Adrenal gland (tissue), 12 donors: ENCODE results near the gene MAN1C1. TPM values are rescaled to one million over a fixed set of nuclear protein-coding genes. Genes with fewer than 3 reads are reported as not detected.

ENCODE experiments used
- DNase-seq, 7 donors: peaks; one replicate each; pipeline ENCODE4 v3.0.0-alpha.2; 2019 to 2020
- H3K27ac ChIP-seq, 5 donors: fragments of 200-600 bp; sonication (generic) in 4 of 5; 1 replicate in 3 of 5; 2 replicates in 2 of 5; pipeline versions ENCODE4 v1.5.1 to v1.8.0; 2016 to 2020; ENCODE audit warnings: mild to moderate bottlenecking in 1 of 5
- H3K27me3 ChIP-seq: fragments of 200-600 bp; 2 replicates; pipeline ENCODE4 v1.8.0; 2021
- H3K36me3 ChIP-seq, 2 donors: fragments of 200-600 bp; replicated peaks in 1 of 2; 1 replicate in 1 of 2; 2 replicates in 1 of 2; pipeline versions ENCODE4 v1.5.1 to v1.8.0; 2018 to 2022
- H3K4me1 ChIP-seq, 2 donors: fragments of 200-600 bp; replicated peaks in 1 of 2; 1 replicate in 1 of 2; 2 replicates in 1 of 2; pipeline versions ENCODE4 v1.5.1 to v1.8.0; 2018 to 2021
- H3K4me3 ChIP-seq, 4 donors: fragments of 200-600 bp; sonication (generic) in 3 of 4; one replicate each; pipeline ENCODE4 v1.5.1; 2016 to 2018
- H3K9me3 ChIP-seq, 3 donors: fragments of 200-600 bp; sonication (generic) in 1 of 3; replicated peaks in 1 of 3; 1 replicate in 2 of 3; 2 replicates in 1 of 3; pipeline versions ENCODE4 v1.5.1 to v1.8.0; 2016 to 2021
- POLR2A ChIP-seq, 2 donors: fragments of 450-650 bp; IDR thresholded peaks; one replicate each; pipeline ENCODE4 v1.6.1; 2017; ENCODE audit warnings: antibody characterized with exemption in 2 of 2, mild to moderate bottlenecking in 2 of 2, moderate library complexity in 1 of 2
- WGBS, 4 donors: extraction: QIAGEN DNeasy Blood & Tissue Kit in 2 of 4; methylation state at CpG; one replicate each; pipeline versions ENCODE4 v1.1.5 to v1.1.7; 2013 to 2017; 5-methylcytosine and 5-hydroxymethylcytosine counted together
- intact Hi-C, 2 donors: fragments of 100-400 bp; cut with DNase I; formaldehyde crosslinking; loops; one replicate each; pipeline versions ENCODE4 v1.14.1 to v1.15.0; 2022 to 2023
- polyA plus RNA-seq, 3 donors: library from polyadenylated mRNA; stranded (reverse); fragments of 200-250 nt in 2 of 3; fragments of 350-450 nt in 1 of 3; fragmentation: Illumina TruSeq in 1 of 3; extraction: RNeasy Lipid Tissue Mini Kit (QIAGEN cat#74804) in 1 of 3; gene quantifications; one replicate each; pipeline ENCODE4 v1.2.3, GENCODE V29; 2013 to 2014
- total RNA-seq, 9 donors: library from RNA; depleted of rRNA in 4 of 9; stranded (reverse); fragments of >200 nt in 4 of 9; fragments of 120-200 nt in 1 of 9; fragmentation: NEBNext Ultra II Directional in 1 of 9; extraction: Animal tissue kit (Norgen Biotek cat#: 25700) in 1 of 9; gene quantifications; one replicate each; pipeline versions ENCODE4 v1.1.0 to v1.2.4, GENCODE V29; 2013 to 2023
- TF ChIP-seq, protein P1 (sequence below), 6 experiments: fragments of 450-650 bp in 4 of 6; fragments of 200-600 bp in 2 of 6; sonication (generic) in 1 of 6; IDR thresholded peaks; 1 replicate in 5 of 6; 2 replicates in 1 of 6; pipeline versions ENCODE4 v1.5.1 to v1.8.0; 2016 to 2021; ENCODE audit warnings: antibody characterized with exemption in 6 of 6, mild to moderate bottlenecking in 2 of 6, moderate library complexity in 1 of 6
- donor health status: healthy with polysubstance abuse.
- donor health status: Bipolar disorder and iron deficiency.
- donor health status: DM: yes; HTN: yes; CAD: no.
- donor health status: DM: no; HTN: no; CAD: no.
- donor health status: DM: no; HTN: no; CAD: no.
- donor health status: DM: yes; HTN: yes; CAD: no.

MAN1C1 gene
- total and polyA plus RNA-seq, 12 donors = 2.7 to 58.7 (median 27.7) TPM

DNA sequence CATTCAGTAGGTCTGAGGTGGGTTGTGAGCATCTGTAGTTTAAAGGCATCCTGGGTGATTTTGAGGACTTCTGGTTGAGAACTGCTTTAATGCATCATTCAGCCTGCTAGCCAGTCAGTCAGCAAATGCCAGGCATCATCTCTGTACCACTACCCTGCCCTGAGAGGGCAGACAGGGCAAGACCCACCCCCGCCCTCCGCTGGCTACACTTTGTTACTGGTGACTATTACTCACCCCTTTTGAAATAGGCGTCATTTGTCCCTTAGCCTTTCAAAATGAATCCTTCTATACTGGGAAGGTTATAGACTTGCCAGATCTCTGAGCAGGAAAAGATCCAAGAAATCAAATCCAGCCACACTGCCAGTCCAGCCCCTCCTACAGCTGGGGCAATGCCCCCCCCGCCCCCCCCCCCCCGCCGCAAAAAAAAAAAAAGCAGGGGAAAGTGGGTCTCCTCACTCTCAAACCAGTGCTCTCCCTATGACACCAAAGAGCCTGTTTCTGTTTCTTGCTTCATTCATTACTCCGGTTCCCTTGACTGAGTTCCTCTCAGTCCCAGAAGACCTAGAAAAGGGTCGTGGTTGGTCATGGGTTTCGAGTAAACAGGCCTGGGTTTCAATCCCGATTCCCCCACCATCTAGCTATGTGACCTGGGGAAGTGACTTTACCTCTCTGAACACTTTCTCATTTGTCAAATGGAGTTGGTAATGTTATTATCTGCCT lies 187.8 kb downstream of the MAN1C1 start:
- peaks cover 5 to 46% of the 10 kb centered on the region in 2 donors for H3K4me1 ChIP-seq
- intact Hi-C loops = no loop called here

DNA sequence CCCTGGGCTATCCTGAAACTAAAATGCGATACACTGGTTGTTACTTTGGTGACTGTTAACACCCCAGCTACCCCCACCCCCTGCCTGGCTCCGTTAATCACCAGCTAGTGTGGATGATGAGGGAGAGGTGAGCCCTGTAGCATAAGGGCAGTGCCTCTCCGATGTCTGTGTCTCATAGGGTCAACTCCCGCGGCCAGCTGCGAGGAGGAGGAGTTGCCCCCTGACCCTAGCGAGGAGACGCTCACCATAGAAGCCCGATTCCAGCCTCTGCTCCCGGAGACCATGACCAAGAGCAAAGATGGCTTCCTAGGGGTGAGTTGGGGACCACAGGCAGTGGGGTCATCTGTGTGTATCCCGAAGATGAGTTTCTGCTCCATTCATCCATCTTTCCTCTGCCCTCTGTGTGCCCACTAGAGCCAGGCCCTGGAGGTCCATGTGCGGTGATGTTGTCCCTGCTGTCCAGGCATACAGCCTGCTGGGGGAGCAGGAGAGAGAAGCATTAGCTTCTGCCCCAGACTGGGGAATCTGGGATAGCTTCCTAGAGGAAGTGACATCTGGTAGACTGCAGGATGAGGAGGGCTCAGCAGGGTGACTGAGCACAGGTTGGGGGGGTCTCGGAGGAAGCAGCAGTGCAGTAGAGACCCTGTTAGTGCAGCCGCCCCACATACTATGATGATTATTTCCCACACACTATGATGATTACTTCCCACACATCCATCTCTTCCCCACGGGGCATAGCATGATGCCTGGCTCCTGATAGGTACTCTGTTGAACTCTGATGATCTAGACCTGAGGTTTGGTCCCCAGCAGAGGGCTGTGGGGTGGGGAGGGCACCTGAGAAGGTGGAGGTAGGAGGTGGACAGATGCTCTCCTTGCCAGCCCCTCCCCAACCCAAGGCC lies 188.6 kb downstream of the MAN1C1 start:
- peaks cover 5 to 42% of the 10 kb centered on the region in 2 donors for H3K4me1 ChIP-seq
- intact Hi-C loops = no loop called here
- TF ChIP-seq, protein P1, sequence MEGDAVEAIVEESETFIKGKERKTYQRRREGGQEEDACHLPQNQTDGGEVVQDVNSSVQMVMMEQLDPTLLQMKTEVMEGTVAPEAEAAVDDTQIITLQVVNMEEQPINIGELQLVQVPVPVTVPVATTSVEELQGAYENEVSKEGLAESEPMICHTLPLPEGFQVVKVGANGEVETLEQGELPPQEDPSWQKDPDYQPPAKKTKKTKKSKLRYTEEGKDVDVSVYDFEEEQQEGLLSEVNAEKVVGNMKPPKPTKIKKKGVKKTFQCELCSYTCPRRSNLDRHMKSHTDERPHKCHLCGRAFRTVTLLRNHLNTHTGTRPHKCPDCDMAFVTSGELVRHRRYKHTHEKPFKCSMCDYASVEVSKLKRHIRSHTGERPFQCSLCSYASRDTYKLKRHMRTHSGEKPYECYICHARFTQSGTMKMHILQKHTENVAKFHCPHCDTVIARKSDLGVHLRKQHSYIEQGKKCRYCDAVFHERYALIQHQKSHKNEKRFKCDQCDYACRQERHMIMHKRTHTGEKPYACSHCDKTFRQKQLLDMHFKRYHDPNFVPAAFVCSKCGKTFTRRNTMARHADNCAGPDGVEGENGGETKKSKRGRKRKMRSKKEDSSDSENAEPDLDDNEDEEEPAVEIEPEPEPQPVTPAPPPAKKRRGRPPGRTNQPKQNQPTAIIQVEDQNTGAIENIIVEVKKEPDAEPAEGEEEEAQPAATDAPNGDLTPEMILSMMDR (IDR thresholded peaks at IDR 0.05) = no peak
- TF ChIP-seq POLR2A (IDR thresholded peaks at IDR 0.05) = no peak
- H3K4me3 ChIP-seq = no peak overlapping the region
- no peaks in the 10 kb centered on the region for H3K27me3 ChIP-seq
- no peaks in the 10 kb centered on the region for H3K9me3 ChIP-seq
- peak overlapping the region in 2 of 5 donors; percentile 54 to 72 for H3K27ac ChIP-seq
- H3K36me3 ChIP-seq = peaks cover 0 to 26% of the 10 kb centered on the region in 2 donors
- 75 to 87% (median 80%) methylated on average over 11 to 15 of the region's 15 CpGs for WGBS, 4 donors
- no peak for DNase-seq

More for the DNA sequence above, 187.8 kb downstream of the MAN1C1 start:
- no peak for DNase-seq
- H3K27me3 ChIP-seq = no peaks in the 10 kb centered on the region
- WGBS, 4 donors = 69 to 75% (median 72%) methylated on average over 7 to 10 of the region's 10 CpGs
- H3K9me3 ChIP-seq = no peaks in the 10 kb centered on the region
- peaks cover 0 to 18% of the 10 kb centered on the region in 2 donors for H3K36me3 ChIP-seq
- no peak overlapping the region for H3K4me3 ChIP-seq
- no peak for TF ChIP-seq POLR2A (IDR thresholded peaks at IDR 0.05)
- TF ChIP-seq, protein P1 (IDR thresholded peaks at IDR 0.05) = no peak
- peak overlapping the region in 2 of 5 donors; percentile 54 to 72 for H3K27ac ChIP-seq

DNA sequence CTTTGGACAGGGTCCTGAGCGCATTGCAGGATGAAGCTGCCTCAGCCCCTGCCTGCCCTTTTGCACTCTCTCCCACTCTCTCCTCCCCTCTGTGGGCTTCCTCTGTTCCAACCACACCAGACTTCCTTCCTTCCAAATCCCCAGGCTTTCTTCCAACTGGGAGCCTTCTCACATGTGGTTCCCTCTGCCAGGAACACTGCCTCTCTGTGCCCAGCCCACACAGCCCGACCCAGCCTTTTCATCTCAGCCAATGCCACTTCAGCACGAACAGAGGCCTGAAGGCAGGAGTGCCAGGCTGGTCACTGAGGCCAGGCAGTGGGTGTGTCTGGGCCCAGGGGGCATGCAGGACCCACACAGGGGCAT lies 189.3 kb downstream of the MAN1C1 start:
- no peak overlapping the region for H3K4me3 ChIP-seq
- WGBS, 4 donors = 41 to 47% (median 44%) methylated on average over 3 of the region's 3 CpGs
- H3K36me3 ChIP-seq = peaks cover 0 to 30% of the 10 kb centered on the region in 2 donors
- DNase-seq = peak in 3 of 7 donors; percentile 49 to 73 (median 53)
- H3K27me3 ChIP-seq = no peaks in the 10 kb centered on the region
- peaks cover 5 to 39% of the 10 kb centered on the region in 2 donors for H3K4me1 ChIP-seq
- no peak for TF ChIP-seq POLR2A (IDR thresholded peaks at IDR 0.05)
- TF ChIP-seq, protein P1 (IDR thresholded peaks at IDR 0.05) = no peak
- intact Hi-C loops = no loop called here
- peak overlapping the region in 2 of 5 donors; percentile 54 to 72 for H3K27ac ChIP-seq
- no peaks in the 10 kb centered on the region for H3K9me3 ChIP-seq

DNA sequence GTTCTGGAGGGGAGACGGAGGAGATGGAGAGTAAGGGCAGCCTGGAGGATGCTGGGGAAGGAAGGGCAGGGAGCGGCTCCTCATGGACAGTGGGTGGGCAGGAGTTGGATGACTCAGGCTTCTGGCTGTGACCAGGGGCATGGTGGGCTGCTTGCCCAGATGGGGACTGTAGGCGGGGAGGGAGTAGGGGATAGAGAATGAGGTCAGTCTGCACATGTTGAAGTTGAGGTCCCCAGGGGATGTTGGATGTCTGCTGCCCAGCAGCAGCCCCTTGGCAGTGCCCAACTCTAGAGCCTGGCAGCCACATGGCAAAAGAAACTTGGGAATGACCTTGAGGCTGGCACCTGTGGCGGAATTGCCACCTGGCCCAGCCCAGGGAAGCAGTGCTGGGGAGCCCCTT lies 189.8 kb downstream of the MAN1C1 start:
- intact Hi-C loops = no loop called here
- H3K4me3 ChIP-seq = no peak overlapping the region
- peaks cover 5 to 33% of the 10 kb centered on the region in 2 donors for H3K4me1 ChIP-seq
- peaks cover 0 to 36% of the 10 kb centered on the region in 2 donors for H3K36me3 ChIP-seq
- H3K27ac ChIP-seq = peak overlapping the region in 2 of 5 donors; percentile 54 to 72
- no peaks in the 10 kb centered on the region for H3K9me3 ChIP-seq
- peak in 2 of 7 donors; percentile 59 to 80 for DNase-seq
- no peak for TF ChIP-seq POLR2A (IDR thresholded peaks at IDR 0.05)
- TF ChIP-seq, protein P1 (IDR thresholded peaks at IDR 0.05) = no peak
- 57 to 79% (median 73%) methylated on average over 3 to 4 of the region's 4 CpGs for WGBS, 4 donors
- H3K27me3 ChIP-seq = no peaks in the 10 kb centered on the region
